ENCODE results near the gene SCNN1B.
"Not testable (repeated sequence)": the region's sequence is repeated elsewhere in the genome, so short reads cannot be mapped to it uniquely, and the experiment has no call there.

SCNN1B gene, protein sequence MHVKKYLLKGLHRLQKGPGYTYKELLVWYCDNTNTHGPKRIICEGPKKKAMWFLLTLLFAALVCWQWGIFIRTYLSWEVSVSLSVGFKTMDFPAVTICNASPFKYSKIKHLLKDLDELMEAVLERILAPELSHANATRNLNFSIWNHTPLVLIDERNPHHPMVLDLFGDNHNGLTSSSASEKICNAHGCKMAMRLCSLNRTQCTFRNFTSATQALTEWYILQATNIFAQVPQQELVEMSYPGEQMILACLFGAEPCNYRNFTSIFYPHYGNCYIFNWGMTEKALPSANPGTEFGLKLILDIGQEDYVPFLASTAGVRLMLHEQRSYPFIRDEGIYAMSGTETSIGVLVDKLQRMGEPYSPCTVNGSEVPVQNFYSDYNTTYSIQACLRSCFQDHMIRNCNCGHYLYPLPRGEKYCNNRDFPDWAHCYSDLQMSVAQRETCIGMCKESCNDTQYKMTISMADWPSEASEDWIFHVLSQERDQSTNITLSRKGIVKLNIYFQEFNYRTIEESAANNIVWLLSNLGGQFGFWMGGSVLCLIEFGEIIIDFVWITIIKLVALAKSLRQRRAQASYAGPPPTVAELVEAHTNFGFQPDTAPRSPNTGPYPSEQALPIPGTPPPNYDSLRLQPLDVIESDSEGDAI
- total RNA-seq: 0 to 0.07 (median 0) reads per million in 9 experiments

DNA sequence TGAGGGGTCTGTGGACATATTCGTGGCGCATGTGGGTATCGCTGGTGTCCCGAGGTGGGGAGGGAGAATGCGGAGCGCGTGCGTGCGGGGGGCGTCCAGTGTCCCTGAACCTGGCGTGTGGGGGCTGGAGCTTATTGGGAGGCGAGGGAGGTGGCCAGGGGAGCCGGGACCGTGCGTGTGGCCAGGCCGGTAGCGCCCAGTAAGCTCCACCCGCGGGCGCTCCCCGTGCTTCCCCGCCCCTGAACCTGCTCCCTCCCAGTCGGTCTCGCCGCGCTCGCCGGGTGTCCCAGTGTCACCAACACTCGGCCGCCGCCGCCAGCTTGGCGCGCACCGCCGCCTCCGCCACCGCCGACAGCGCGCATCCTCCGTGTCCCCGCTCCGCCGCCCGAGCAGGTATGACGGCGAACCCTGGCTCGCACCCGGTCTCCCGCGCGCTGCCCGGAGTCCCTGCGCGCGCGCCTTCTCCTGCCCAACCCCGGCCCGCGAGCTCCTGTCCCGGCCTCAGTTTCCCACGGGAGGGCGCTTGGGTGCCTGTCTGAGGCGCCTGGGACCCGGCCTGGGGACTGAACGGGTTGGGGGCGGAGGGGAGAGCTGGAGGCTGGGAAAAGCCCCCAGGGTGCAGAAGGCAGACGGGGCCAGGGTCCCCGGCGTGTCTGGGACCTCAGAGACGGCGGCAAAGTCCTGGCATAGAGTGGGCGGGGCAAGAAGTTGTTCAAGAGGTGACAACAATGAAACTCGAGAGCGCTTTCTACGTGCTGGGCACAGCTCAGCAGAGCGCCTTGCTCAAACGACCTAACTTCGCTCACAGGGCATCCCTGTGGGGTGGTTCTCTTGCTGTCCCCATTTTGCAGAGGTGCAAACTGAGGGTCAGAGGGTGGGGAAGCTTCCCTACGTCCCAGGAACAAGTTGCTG, at the start of gene SCNN1B:
Gene SCNN1B (plus strand): TSS at position 258 of the 912 bp plus-strand sequence. CDS start 46,298 bp downstream, outside the sequence.
- Mint-ChIP-seq H3K36me3 (ENCODE audit: insufficient read depth) (no peaks in the 10 kb centered on the region), H3K4me1 (ENCODE audit: low read depth in 2 of 2) (peaks cover 5 to 6% of the 10 kb centered on the region in 2 donors), H3K27me3 (peaks cover 23 to 57% of the 10 kb centered on the region in 2 donors), H3K4me3 (peak within 1 kb of the TSS; percentile 2 to 6), H3K27ac (no peak within 1 kb of the TSS), H3K9me3 (no peaks in the 10 kb centered on the region)
- ATAC-seq (replicated peaks) (no peak), DNase-seq (no peak)

DNA sequence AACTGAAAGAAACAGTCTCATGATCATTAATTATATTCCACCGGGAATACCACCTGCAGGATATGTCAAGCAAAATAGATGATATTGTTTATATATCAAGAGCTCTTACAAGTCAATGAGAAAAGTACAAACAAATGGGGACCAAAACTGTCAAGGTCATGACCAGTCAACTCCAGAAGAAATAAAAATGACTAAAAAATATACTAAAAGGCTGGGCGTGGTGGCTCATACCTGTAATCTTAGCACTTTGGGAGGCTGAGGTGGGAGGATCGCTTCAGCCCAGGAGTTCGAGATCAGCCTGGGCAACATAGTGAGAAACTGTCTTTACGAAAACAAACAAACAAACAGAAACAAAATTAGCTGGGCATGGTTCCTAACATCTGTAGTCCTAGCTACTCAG, 49.8 kb upstream of the SCNN1B start:
- Mint-ChIP-seq H3K27me3 (peaks cover 7 to 20% of the 10 kb centered on the region in 2 donors), H3K36me3 (ENCODE audit: insufficient read depth) (no peaks in the 10 kb centered on the region), H3K4me1 (ENCODE audit: low read depth in 2 of 2) (no peaks in the 10 kb centered on the region), H3K4me3 (no peak overlapping the region), H3K9me3 (no peaks in the 10 kb centered on the region), H3K27ac (no peak overlapping the region)
- DNase-seq: no peak
- ATAC-seq (replicated peaks): no peak

GRCh38 chr16:23253650-23254049, 48.5 kb upstream of the SCNN1B start:
- DNase-seq; H3K4me3 Mint-ChIP-seq; H3K36me3 Mint-ChIP-seq (ENCODE audit: insufficient read depth); H3K9me3 Mint-ChIP-seq; H3K27ac Mint-ChIP-seq; ATAC-seq (replicated peaks); H3K4me1 Mint-ChIP-seq (ENCODE audit: low read depth in 2 of 2): not testable (repeated sequence)
- peaks cover 14 to 26% of the 10 kb centered on the region in 2 donors for H3K27me3 Mint-ChIP-seq

- H3K4me3 Mint-ChIP-seq: no peak overlapping the region
- no peaks in the 10 kb centered on the region for H3K9me3 Mint-ChIP-seq
- H3K4me1 Mint-ChIP-seq (ENCODE audit: low read depth in 2 of 2): no peaks in the 10 kb centered on the region
- H3K27ac Mint-ChIP-seq: no peak overlapping the region
- peaks cover 14 to 22% of the 10 kb centered on the region in 2 donors for H3K27me3 Mint-ChIP-seq
- no peak for DNase-seq
- peak; percentile 21 for ATAC-seq (replicated peaks)
- no peaks in the 10 kb centered on the region for H3K36me3 Mint-ChIP-seq (ENCODE audit: insufficient read depth)
Observed at GRCh38 chr16:23254338-23254737, 47.8 kb upstream of the SCNN1B start.

DNA sequence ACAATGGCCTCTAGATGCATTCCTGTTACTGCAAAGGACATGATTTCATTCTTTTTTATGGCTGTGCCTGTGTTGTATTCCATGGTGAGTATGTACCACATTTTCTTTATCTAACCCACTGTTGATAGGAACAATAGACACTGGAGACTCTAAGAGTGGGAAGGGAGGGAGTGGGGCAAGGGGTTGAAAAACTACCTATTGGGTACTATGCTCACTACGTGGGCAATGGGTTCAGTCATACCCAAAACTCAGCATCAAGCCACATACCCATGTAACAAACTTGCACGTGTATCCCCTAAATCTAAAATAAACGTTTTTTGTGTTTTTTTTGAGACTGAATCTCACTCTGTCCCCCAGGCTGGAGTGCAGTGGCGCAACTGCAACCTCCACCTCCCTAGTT, 47.1 kb upstream of the SCNN1B start:
- Mint-ChIP-seq H3K27ac (no peak overlapping the region), H3K4me3 (no peak overlapping the region), H3K36me3 (ENCODE audit: insufficient read depth) (no peaks in the 10 kb centered on the region), H3K4me1 (ENCODE audit: low read depth in 2 of 2) (no peaks in the 10 kb centered on the region), H3K9me3 (no peaks in the 10 kb centered on the region), H3K27me3 (peaks cover 18 to 22% of the 10 kb centered on the region in 2 donors)
- ATAC-seq (replicated peaks): no peak
- DNase-seq: no peak

- H3K36me3 Mint-ChIP-seq (ENCODE audit: insufficient read depth): no peaks in the 10 kb centered on the region
- no peak for DNase-seq
- no peaks in the 10 kb centered on the region for H3K4me1 Mint-ChIP-seq (ENCODE audit: low read depth in 2 of 2)
- no peak for ATAC-seq (replicated peaks)
- no peak overlapping the region for H3K4me3 Mint-ChIP-seq
- H3K9me3 Mint-ChIP-seq: no peaks in the 10 kb centered on the region
- H3K27me3 Mint-ChIP-seq: peaks cover 16 to 18% of the 10 kb centered on the region in 2 donors
- no peak overlapping the region for H3K27ac Mint-ChIP-seq
Observed at GRCh38 chr16:23256440-23256839, 45.7 kb upstream of the SCNN1B start.

GRCh38 chr16:23257682-23258081, 44.4 kb upstream of the SCNN1B start:
- H3K4me1 Mint-ChIP-seq (ENCODE audit: low read depth in 2 of 2): no peaks in the 10 kb centered on the region
- H3K4me3 Mint-ChIP-seq: no peak overlapping the region
- H3K9me3 Mint-ChIP-seq: no peaks in the 10 kb centered on the region
- ATAC-seq (replicated peaks) (no peak), DNase-seq (no peak)
- peaks cover 18 to 24% of the 10 kb centered on the region in 2 donors for H3K27me3 Mint-ChIP-seq
- H3K36me3 Mint-ChIP-seq (ENCODE audit: insufficient read depth): no peaks in the 10 kb centered on the region
- no peak overlapping the region for H3K27ac Mint-ChIP-seq

DNA sequence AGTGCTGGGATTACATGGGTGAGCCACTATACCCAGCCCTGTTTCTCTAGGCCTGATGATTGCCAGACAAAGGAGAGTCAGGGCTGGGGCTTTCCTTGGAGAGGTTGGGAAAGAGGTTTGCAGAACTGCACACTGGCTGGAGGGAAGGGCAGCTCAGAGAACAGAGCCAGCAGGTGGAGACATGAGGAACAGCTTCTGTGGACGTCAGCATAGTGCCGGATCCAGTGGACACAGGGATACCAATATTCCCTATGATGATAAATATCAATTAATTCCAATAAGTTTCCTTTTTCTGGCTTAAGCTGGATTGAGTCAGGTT, 43.2 kb upstream of the SCNN1B start:
- H3K4me1 Mint-ChIP-seq (ENCODE audit: low read depth in 2 of 2): no peaks in the 10 kb centered on the region
- ATAC-seq (replicated peaks) (no peak), DNase-seq (no peak)
- H3K36me3 Mint-ChIP-seq (ENCODE audit: insufficient read depth): no peaks in the 10 kb centered on the region
- H3K27ac Mint-ChIP-seq: no peak overlapping the region
- no peak overlapping the region for H3K4me3 Mint-ChIP-seq
- H3K27me3 Mint-ChIP-seq: peaks cover 29 to 30% of the 10 kb centered on the region in 2 donors
- no peaks in the 10 kb centered on the region for H3K9me3 Mint-ChIP-seq

DNA sequence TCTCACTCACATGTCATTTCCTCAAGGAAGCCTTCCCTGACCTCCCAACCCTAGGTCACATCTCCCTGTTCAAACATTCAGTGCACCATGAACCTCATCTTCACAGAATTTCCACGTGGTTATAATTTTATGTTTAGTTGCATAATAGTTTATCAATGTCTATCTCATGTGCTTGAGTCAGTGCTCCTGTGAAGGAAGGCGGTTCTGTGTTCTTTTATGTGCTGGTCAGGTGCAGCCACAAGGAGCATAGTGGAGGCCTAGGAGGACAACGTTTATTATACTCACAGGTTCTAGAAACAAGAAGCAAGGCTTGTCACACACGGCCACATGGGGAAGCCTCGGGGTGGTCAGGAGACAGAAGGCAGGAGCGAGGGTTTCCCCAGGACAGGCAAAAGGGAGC, 34.5 kb upstream of the SCNN1B start:
- Mint-ChIP-seq H3K4me3 (no peak overlapping the region), H3K36me3 (ENCODE audit: insufficient read depth) (peaks cover 4% of the 10 kb centered on the region), H3K27ac (no peak overlapping the region), H3K27me3 (peaks cover 14 to 32% of the 10 kb centered on the region in 2 donors), H3K9me3 (no peaks in the 10 kb centered on the region), H3K4me1 (ENCODE audit: low read depth in 2 of 2) (peaks cover 0 to 2% of the 10 kb centered on the region in 2 donors)
- DNase-seq: no peak
- no peak for ATAC-seq (replicated peaks)

- ATAC-seq (replicated peaks) (no peak), DNase-seq (no peak)
- Mint-ChIP-seq H3K9me3 (no peaks in the 10 kb centered on the region), H3K4me1 (ENCODE audit: low read depth in 2 of 2) (peaks cover 0 to 2% of the 10 kb centered on the region in 2 donors), H3K27me3 (peaks cover 7 to 26% of the 10 kb centered on the region in 2 donors), H3K36me3 (ENCODE audit: insufficient read depth) (peaks cover 4% of the 10 kb centered on the region), H3K4me3 (no peak overlapping the region), H3K27ac (no peak overlapping the region)
Observed at GRCh38 chr16:23268561-23268960, 33.5 kb upstream of the SCNN1B start.

DNA sequence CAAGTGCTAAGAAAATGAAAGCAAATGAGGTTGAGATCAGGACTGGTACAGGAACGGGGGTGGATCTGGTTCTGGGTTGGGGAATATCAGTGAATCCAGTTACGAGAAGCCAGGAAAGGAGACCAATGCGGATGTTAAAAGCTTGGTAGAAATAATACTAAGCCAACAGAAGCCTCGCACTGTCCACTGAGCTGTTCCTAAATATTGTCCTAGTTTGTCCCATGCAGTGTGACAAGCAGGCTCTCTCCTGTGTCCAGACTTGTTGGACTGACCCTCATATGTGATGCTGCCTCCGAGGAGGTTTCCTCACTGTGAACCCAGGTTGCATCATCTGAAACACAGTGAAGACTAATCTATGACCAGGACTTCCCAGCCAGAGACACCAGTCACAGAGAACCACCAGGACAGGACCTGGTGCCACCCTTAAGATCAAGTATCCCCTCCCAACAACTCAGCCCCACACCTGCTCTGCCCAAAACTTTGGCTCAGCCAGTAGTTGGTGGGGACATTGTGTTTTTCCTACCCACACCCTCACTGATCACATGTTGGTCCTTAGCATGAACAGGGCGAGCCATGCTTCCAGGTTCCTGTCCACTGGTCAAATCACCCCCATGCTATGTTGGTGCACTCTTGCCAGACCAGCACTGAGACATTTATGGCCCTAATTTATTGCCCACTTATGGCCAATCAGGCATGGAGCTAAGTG, 32.7 kb upstream of the SCNN1B start:
- Mint-ChIP-seq H3K4me3 (no peak overlapping the region), H3K4me1 (ENCODE audit: low read depth in 2 of 2) (peaks cover 0 to 2% of the 10 kb centered on the region in 2 donors), H3K36me3 (ENCODE audit: insufficient read depth) (peaks cover 4% of the 10 kb centered on the region), H3K27ac (no peak overlapping the region), H3K27me3 (peaks cover 1 to 33% of the 10 kb centered on the region in 2 donors), H3K9me3 (no peaks in the 10 kb centered on the region)
- DNase-seq (no peak), ATAC-seq (replicated peaks) (no peak)

DNA sequence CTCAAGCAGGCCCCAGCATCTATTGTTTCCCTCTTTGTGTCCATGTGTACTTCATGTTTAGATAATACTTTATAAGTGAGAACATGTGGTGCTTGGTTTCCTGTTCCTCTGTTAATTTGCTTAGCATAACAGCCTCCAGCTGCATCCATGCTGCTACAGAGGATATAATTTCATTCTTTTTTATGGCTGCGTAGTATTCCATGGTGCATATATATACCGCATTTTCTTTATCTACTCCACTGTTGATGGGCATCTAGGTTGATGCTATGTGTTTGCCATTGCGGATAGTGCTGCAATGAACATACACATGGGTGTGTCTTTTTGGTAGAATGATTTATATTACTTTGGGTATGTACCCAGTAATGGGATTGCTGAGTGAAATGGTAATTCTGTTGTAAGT, 31.4 kb upstream of the SCNN1B start:
- H3K4me3 Mint-ChIP-seq: no peak overlapping the region
- H3K36me3 Mint-ChIP-seq (ENCODE audit: insufficient read depth): peaks cover 4% of the 10 kb centered on the region
- ATAC-seq (replicated peaks): no peak
- H3K27ac Mint-ChIP-seq: no peak overlapping the region
- no peaks in the 10 kb centered on the region for H3K9me3 Mint-ChIP-seq
- peaks cover 0 to 2% of the 10 kb centered on the region in 2 donors for H3K4me1 Mint-ChIP-seq (ENCODE audit: low read depth in 2 of 2)
- peaks cover 14 to 37% of the 10 kb centered on the region in 2 donors for H3K27me3 Mint-ChIP-seq
- no peak for DNase-seq

DNA sequence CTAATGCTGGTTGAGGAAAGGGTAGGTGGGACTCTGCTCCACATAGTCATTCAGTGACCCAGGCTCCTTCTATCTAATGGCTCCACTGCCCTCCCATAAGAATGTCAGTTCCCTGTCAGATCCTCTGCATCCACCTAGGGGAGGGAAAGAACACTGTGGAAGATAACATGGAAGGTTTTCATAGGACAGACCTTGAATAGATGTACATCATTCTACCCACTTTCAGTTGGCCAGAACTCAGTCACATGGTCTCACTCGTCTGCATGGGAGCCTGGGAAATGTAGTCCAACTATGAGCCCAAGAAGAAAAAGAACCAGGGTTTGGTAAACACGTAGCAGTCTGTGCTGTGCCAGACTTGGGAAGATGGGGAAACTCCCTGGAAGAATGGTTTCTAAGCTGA, 27.1 kb upstream of the SCNN1B start:
- peaks cover 42 to 61% of the 10 kb centered on the region in 2 donors for H3K27me3 Mint-ChIP-seq
- ATAC-seq (replicated peaks) (no peak), DNase-seq (no peak)
- no peaks in the 10 kb centered on the region for H3K4me1 Mint-ChIP-seq (ENCODE audit: low read depth in 2 of 2)
- peaks cover 4% of the 10 kb centered on the region for H3K36me3 Mint-ChIP-seq (ENCODE audit: insufficient read depth)
- no peak overlapping the region for H3K4me3 Mint-ChIP-seq
- no peaks in the 10 kb centered on the region for H3K9me3 Mint-ChIP-seq
- H3K27ac Mint-ChIP-seq: no peak overlapping the region
